WTC11 (cell line): Measurements from ENCODE around the gene ANKRD2. TPM values are rescaled to one million over a fixed set of nuclear protein-coding genes. Genes with fewer than 3 reads are reported as not detected.
"Not testable (repeated sequence)": the region's sequence is repeated elsewhere in the genome, so short reads cannot be mapped to it uniquely, and the experiment has no call there.

Source experiments
- ATAC-seq: fragments of 200-7000 bp; cut with Tn5 transposase; 2 replicates; pipeline ENCODE4 v1.10.0; 2021; ENCODE audit warnings: mild to moderate bottlenecking, moderate library complexity
- CTCF ChIA-PET: fragments of 300-600 bp; sonication (Branson Sonifier 250); formaldehyde crosslinking; loops from one replicate; lab custom pipeline; 2021; ENCODE audit warnings: antibody characterized with exemption; lab: Charles Lee
- POLR2A ChIA-PET: fragments of 350-600 bp; sonication (Branson Sonifier 250); formaldehyde crosslinking; loops from one replicate; lab custom pipeline; 2021; ENCODE audit warnings: antibody characterized with exemption; lab: Charles Lee
- DNase-seq: peaks from one replicate; pipeline ENCODE4 v3.0.0; 2021; ENCODE audit warnings: low spot score
- H3K27ac Mint-ChIP-seq: 2 replicates; pipeline ENCODE4 v1.8.0; 2021; ENCODE audit warnings: mixed read lengths
- H3K27me3 Mint-ChIP-seq: 2 replicates; pipeline ENCODE4 v1.8.0; 2021; ENCODE audit warnings: low read depth, mild to moderate bottlenecking, moderate library complexity, mixed read lengths
- H3K36me3 Mint-ChIP-seq: 2 replicates; pipeline ENCODE4 v1.8.0; 2021; ENCODE audit warnings: mixed read lengths
- H3K4me1 Mint-ChIP-seq: 2 replicates; pipeline ENCODE4 v1.8.0; 2022; ENCODE audit warnings: mixed read lengths
- H3K4me3 Mint-ChIP-seq: 2 replicates; pipeline ENCODE4 v1.8.0; 2021; ENCODE audit warnings: mild to moderate bottlenecking, moderate library complexity, mixed read lengths
- H3K9me3 Mint-ChIP-seq: 2 replicates; pipeline ENCODE4 v1.8.0; 2021; ENCODE audit warnings: mixed read lengths
- CREM ChIP-seq: sonication (generic); formaldehyde crosslinking; IDR thresholded peaks from 2 replicates; pipeline ENCODE4 v1.8.1; 2022; ENCODE audit warnings: mild to moderate bottlenecking, missing genetic modification reagents, moderate library complexity
- HMGA2 ChIP-seq: fragments of 250-450 bp; sonication (Bioruptor Pico); IDR thresholded peaks from 2 replicates; pipeline ENCODE4 v1.4.0; 2021; ENCODE audit warnings: mild to moderate bottlenecking, moderate library complexity
- JAZF1 ChIP-seq: fragments of 250-450 bp; sonication (Bioruptor Pico); IDR thresholded peaks from 2 replicates; pipeline ENCODE4 v1.9.0; 2021; ENCODE audit warnings: moderate library complexity, mild to moderate bottlenecking, inconsistent platforms
- MYBL2 ChIP-seq: sonication (generic); formaldehyde crosslinking; IDR thresholded peaks from 2 replicates; pipeline ENCODE4 v1.8.1; 2023; ENCODE audit warnings: mild to moderate bottlenecking, moderate library complexity, missing genetic modification reagents
- NR1H2 ChIP-seq: sonication (generic); formaldehyde crosslinking; IDR thresholded peaks from 2 replicates; pipeline ENCODE4 v1.9.0; 2021; ENCODE audit warnings: mild to moderate bottlenecking, moderate library complexity, missing genetic modification reagents
- NR3C1 ChIP-seq: sonication (generic); formaldehyde crosslinking; conservative IDR thresholded peaks from 2 replicates; pipeline ENCODE4 v1.8.1; 2023; ENCODE audit warnings: low read depth, mild to moderate bottlenecking, missing genetic modification reagents
- RELA ChIP-seq: sonication (generic); formaldehyde crosslinking; IDR thresholded peaks from 2 replicates; pipeline ENCODE4 v1.8.1; 2022; ENCODE audit warnings: missing genetic modification reagents, mild to moderate bottlenecking, borderline replicate concordance
- SMAD3 ChIP-seq: sonication (generic); formaldehyde crosslinking; IDR thresholded peaks from 2 replicates; pipeline ENCODE4 v1.8.0; 2022; ENCODE audit warnings: missing genetic modification reagents, mild to moderate bottlenecking, borderline replicate concordance
- TCF7 ChIP-seq: sonication (generic); formaldehyde crosslinking; IDR thresholded peaks from 2 replicates; pipeline ENCODE4 v1.8.0; 2022; ENCODE audit warnings: mild to moderate bottlenecking, low read depth, missing genetic modification reagents, moderate library complexity
- TEAD1 ChIP-seq: sonication (generic); formaldehyde crosslinking; IDR thresholded peaks from 2 replicates; pipeline ENCODE4 v1.8.0; 2022; ENCODE audit warnings: mild to moderate bottlenecking, missing genetic modification reagents
- TP53 ChIP-seq: sonication (generic); formaldehyde crosslinking; IDR thresholded peaks from 2 replicates; pipeline ENCODE4 v1.8.1; 2023; ENCODE audit warnings: mild to moderate bottlenecking, missing genetic modification reagents
- USF2 ChIP-seq: sonication (generic); formaldehyde crosslinking; IDR thresholded peaks from 2 replicates; pipeline ENCODE4 v1.8.1; 2023; ENCODE audit warnings: mild to moderate bottlenecking, missing genetic modification reagents, moderate library complexity
- ZNF121 ChIP-seq: sonication (generic); formaldehyde crosslinking; IDR thresholded peaks from 2 replicates; pipeline ENCODE4 v1.8.0; 2023; ENCODE audit warnings: missing genetic modification reagents
- ZNF219 ChIP-seq: sonication (generic); formaldehyde crosslinking; IDR thresholded peaks from 2 replicates; pipeline ENCODE4 v1.8.0; 2023; ENCODE audit warnings: missing genetic modification reagents, mild to moderate bottlenecking, borderline replicate concordance
- ZNF232 ChIP-seq: sonication (generic); formaldehyde crosslinking; IDR thresholded peaks from 2 replicates; pipeline ENCODE4 v1.8.0; 2022; ENCODE audit warnings: mild to moderate bottlenecking, missing genetic modification reagents
- ZNF281 ChIP-seq: sonication (generic); formaldehyde crosslinking; IDR thresholded peaks from 2 replicates; pipeline ENCODE4 v1.8.0; 2023; ENCODE audit warnings: mild to moderate bottlenecking, missing genetic modification reagents
- total RNA-seq: library from RNA; stranded (reverse); gene quantifications from 3 replicates; pipeline ENCODE4 v1.2.3, GENCODE V29; 2021
- TF ChIP-seq, protein P1 (sequence below): sonication (generic); formaldehyde crosslinking; IDR thresholded peaks from 2 replicates; pipeline ENCODE4 v1.8.1; 2022; ENCODE audit warnings: low read depth, mild to moderate bottlenecking, moderate library complexity, missing genetic modification reagents, borderline replicate concordance
- TF ChIP-seq, protein P2 (sequence below): fragments of 250-450 bp; sonication (Bioruptor Pico); conservative IDR thresholded peaks from 2 replicates; pipeline ENCODE4 v1.9.0; 2021; ENCODE audit warnings: mild to moderate bottlenecking
- TF ChIP-seq, protein P3 (sequence below): sonication (generic); formaldehyde crosslinking; IDR thresholded peaks from 2 replicates; pipeline ENCODE4 v1.8.1; 2023; ENCODE audit warnings: mild to moderate bottlenecking, missing genetic modification reagents, borderline replicate concordance

Gene ANKRD2
- total RNA-seq, 1 experiment from 2014 or later, result not detected

DNA sequence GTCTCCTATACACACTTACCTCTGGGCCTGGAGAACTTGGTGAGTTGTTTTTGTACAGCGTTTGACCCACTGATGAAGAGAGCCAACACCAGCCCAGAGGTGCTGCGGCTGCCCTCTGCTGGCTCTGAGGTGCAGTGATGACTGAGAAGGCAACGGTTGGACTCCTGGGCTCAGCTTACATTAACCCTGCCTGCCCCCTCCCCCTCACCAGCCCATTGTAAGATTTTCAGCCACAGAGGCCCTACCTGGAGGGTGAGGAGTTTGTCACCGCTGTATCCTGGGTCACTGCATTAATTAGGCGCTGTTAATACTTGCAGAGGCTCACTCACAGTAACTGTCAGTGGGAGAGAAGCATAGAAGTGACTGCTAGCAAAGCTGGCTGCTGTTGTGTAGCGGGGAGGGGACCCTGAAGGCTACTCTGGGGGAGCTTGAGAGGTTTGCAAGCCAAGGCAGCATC is 19.0 kb upstream of the ANKRD2 start (continued):
- TF ChIP-seq RELA (CRISPR knock-in tag) (no peak), CREM (CRISPR knock-in tag) (no peak), ZNF121 (CRISPR knock-in tag) (no peak), SMAD3 (CRISPR knock-in tag) (no peak), ZNF281 (peak; percentile 86; the same call in 1 of the 2 replicates), USF2 (CRISPR knock-in tag) (no peak; the same call in 1 of the 2 replicates), HMGA2 (CRISPR knock-in tag) (no peak), TEAD1 (CRISPR knock-in tag) (no peak), NR3C1 (no peak), MYBL2 (CRISPR knock-in tag) (no peak), ZNF232 (CRISPR knock-in tag) (0 out of 2 replicates have a peak, but pooled peaks have one; percentile 63), TP53 (CRISPR knock-in tag) (no peak), ZNF219 (no peak), JAZF1 (CRISPR knock-in tag) (no peak), TCF7 (CRISPR knock-in tag) (no peak), NR1H2 (CRISPR knock-in tag) (no peak)
- TF ChIP-seq, protein P1, sequence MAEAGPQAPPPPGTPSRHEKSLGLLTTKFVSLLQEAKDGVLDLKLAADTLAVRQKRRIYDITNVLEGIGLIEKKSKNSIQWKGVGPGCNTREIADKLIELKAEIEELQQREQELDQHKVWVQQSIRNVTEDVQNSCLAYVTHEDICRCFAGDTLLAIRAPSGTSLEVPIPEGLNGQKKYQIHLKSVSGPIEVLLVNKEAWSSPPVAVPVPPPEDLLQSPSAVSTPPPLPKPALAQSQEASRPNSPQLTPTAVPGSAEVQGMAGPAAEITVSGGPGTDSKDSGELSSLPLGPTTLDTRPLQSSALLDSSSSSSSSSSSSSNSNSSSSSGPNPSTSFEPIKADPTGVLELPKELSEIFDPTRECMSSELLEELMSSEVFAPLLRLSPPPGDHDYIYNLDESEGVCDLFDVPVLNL, result no peak
- TF ChIP-seq, protein P2, sequence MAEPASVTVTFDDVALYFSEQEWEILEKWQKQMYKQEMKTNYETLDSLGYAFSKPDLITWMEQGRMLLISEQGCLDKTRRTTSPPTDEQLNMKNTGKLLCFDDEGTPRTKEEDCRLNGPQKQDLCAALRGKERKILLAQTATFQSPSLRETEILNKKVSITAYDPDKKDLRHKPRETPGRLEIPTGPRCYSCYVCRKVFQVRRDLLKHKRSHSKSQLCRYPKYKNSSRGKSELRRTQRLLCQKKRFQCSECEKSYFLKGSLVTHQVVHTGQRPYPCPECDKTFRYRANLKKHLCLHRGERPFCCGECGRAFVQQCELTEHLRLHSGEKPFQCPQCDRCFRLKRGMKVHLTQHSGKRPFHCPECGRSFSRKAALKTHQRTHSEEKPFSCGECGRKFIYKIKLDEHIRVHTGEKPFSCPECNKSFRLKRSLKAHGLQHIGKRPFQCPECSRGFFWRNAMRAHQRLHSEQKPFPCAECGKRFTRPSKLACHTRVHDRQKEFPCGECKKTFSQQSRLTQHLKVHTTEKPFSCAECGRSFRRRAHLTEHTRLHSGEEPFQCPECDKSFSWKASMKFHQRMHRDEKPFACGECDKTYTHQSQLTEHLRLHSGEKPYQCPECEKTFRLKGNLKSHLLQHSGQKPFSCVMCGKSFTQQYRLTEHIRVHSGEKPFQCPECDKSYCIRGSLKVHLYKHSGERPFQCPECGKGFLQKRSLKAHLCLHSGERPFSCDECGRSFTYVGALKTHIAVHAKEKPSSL, result no peak
- TF ChIP-seq, protein P3, sequence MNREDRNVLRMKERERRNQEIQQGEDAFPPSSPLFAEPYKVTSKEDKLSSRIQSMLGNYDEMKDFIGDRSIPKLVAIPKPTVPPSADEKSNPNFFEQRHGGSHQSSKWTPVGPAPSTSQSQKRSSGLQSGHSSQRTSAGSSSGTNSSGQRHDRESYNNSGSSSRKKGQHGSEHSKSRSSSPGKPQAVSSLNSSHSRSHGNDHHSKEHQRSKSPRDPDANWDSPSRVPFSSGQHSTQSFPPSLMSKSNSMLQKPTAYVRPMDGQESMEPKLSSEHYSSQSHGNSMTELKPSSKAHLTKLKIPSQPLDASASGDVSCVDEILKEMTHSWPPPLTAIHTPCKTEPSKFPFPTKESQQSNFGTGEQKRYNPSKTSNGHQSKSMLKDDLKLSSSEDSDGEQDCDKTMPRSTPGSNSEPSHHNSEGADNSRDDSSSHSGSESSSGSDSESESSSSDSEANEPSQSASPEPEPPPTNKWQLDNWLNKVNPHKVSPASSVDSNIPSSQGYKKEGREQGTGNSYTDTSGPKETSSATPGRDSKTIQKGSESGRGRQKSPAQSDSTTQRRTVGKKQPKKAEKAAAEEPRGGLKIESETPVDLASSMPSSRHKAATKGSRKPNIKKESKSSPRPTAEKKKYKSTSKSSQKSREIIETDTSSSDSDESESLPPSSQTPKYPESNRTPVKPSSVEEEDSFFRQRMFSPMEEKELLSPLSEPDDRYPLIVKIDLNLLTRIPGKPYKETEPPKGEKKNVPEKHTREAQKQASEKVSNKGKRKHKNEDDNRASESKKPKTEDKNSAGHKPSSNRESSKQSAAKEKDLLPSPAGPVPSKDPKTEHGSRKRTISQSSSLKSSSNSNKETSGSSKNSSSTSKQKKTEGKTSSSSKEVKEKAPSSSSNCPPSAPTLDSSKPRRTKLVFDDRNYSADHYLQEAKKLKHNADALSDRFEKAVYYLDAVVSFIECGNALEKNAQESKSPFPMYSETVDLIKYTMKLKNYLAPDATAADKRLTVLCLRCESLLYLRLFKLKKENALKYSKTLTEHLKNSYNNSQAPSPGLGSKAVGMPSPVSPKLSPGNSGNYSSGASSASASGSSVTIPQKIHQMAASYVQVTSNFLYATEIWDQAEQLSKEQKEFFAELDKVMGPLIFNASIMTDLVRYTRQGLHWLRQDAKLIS (CRISPR knock-in tag), result 0 out of 2 replicates have a peak, but pooled peaks have one; percentile 31
- TF ChIP-seq, all 79 proteins: peak for 5

DNA sequence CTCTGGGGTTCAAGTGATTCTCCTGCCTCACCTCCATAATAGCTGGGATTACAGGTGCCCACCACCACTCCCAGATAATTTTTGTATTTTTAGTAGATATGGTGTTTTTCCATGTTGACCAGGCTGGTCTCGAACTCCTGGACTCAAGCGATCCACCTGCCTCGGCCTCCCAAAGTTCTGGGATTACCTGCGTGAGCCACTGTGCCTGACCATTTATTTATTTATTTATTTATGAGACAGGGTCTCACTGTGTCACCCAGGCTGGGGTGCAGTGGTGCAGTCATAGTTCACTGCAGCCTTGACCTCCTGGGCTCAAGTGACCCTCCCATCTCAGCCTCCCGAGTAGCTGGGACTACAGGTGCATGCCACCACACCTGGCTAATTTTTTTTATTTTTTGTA is 18.2 kb upstream of the ANKRD2 start:
- ChIA-PET POLR2A (interaction anchor here (0.9 to 1.1 kb wide), 2 partner anchors 56 to 86 kb away, joined by 3 read pairs; partner anchors contain the start of genes MMS19, PI4K2A and UBTD1), CTCF (interaction anchor here (0.7 to 10.3 kb wide), 28 partner anchors 10 to 153 kb away, joined by 3 to 177 read pairs (median 6); partner anchors contain the start of genes ANKRD2, HOGA1, RRP12 and UBTD1)

GRCh38 chr10:97555541-97555940 is 17.0 kb upstream of the ANKRD2 start:
- CTCF ChIA-PET, result interaction anchor here (10.3 kb wide), 1 partner anchor 21 kb away, joined by 177 read pairs; no protein-coding TSS in a partner anchor
- ATAC-seq, H3K27ac Mint-ChIP-seq, H3K27me3 Mint-ChIP-seq, DNase-seq, POLR2A ChIA-PET, H3K4me3 Mint-ChIP-seq: not testable (repeated sequence)
- H3K4me1 Mint-ChIP-seq, result peaks cover 25% of the 10 kb centered on the region
- H3K9me3 Mint-ChIP-seq, result peaks cover 21% of the 10 kb centered on the region
- H3K36me3 Mint-ChIP-seq, result peaks cover 17% of the 10 kb centered on the region

More for the DNA sequence above, 18.2 kb upstream of the ANKRD2 start:
- not testable (repeated sequence) for DNase-seq, H3K27me3 Mint-ChIP-seq, H3K4me3 Mint-ChIP-seq, H3K27ac Mint-ChIP-seq, ATAC-seq
- H3K4me1 Mint-ChIP-seq, result peaks cover 37% of the 10 kb centered on the region
- peaks cover 14% of the 10 kb centered on the region for H3K9me3 Mint-ChIP-seq
- H3K36me3 Mint-ChIP-seq, result peaks cover 11% of the 10 kb centered on the region
